HUES64 (cell line): ENCODE data around the gene ADPRHL1.

Experiments used
- H3K27ac ChIP-seq: 2 replicates; pipeline ENCODE4 v1.7.0; 2013; ENCODE audit warnings: low read depth, low read length, inconsistent platforms
- H3K27me3 ChIP-seq: 2 replicates; pipeline ENCODE4 v1.6.1; 2013; ENCODE audit warnings: mild to moderate bottlenecking, low read length; ENCODE audit not compliant: insufficient read depth
- H3K36me3 ChIP-seq: 2 replicates; pipeline ENCODE4 v1.6.1; 2013; ENCODE audit warnings: mild to moderate bottlenecking, low read length; ENCODE audit not compliant: insufficient read depth
- H3K4me1 ChIP-seq: 2 replicates; pipeline ENCODE4 v1.6.1; 2013; ENCODE audit warnings: mild to moderate bottlenecking, low read length, moderate library complexity; ENCODE audit not compliant: insufficient read depth
- H3K4me3 ChIP-seq: 2 replicates; pipeline ENCODE4 v1.5.1; 2013; ENCODE audit warnings: mild to moderate bottlenecking, low read length, moderate library complexity
- H3K9ac ChIP-seq: 2 replicates; pipeline ENCODE4 v1.6.1; 2013; ENCODE audit warnings: mild to moderate bottlenecking, low read depth, low read length
- H3K9me3 ChIP-seq: 2 replicates; pipeline ENCODE4 v1.6.1; 2013; ENCODE audit warnings: low read depth, low read length; ENCODE audit not compliant: insufficient read depth
- WGBS: fragments of 150-250, 120-280 bp; methylation state at CpG from one replicate; pipeline ENCODE4 v1.1.7; 2013; ENCODE audit warnings: missing lambda C conversion rate; 5-methylcytosine and 5-hydroxymethylcytosine counted together

ADPRHL1 gene

DNA sequence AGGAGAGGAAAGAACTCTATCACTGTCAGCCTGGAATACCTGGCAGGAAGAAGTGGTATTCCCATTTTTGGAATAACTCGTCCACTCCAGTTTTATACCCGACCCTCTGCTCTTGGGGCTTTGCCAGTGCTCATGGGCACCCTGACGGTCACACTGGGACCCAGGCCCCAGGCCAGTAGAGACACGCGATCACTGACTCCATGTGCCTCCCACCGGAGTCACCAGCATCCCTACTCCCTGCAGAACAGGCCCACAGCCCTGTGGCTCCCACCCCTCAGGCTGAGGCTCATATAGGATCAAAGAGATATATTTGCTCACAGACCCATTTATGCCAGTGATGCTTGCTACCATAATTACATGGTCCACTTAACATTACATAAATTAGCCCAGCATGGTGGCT lies 92.8 kb downstream of the ADPRHL1 start:
- H3K36me3 ChIP-seq = peaks cover 23% of the 10 kb centered on the region
- WGBS = 96% methylated on average over 6 of the region's 6 CpGs
- no peak overlapping the region for H3K4me3 ChIP-seq
- H3K9ac ChIP-seq = no peak overlapping the region
- H3K27me3 ChIP-seq = peaks cover 10% of the 10 kb centered on the region
- peaks cover 7% of the 10 kb centered on the region; the same call in 1 of the 2 replicates for H3K4me1 ChIP-seq
- no peak overlapping the region for H3K27ac ChIP-seq
- no peaks in the 10 kb centered on the region for H3K9me3 ChIP-seq

DNA sequence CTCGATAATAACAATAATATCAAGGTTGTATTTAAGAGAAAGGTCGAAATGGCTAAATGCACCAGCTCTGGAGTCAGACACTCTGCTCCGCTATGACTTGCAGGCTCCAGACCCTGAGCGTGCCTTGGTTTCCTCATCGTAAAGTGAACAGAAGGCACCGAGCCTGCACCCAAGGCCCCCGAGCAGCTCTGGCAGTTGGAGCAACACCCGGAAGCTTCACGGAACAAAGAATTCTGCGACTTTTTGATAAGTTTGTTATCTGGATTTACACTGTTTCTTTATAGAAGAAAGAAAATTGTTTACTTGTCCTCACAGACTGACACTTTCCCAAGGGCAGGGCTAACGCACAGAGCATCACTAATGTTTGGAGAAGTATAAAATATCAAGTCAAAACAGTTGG lies 93.7 kb downstream of the ADPRHL1 start:
- Histone ChIP-seq H3K4me1 (peaks cover 4% of the 10 kb centered on the region; the same call in 1 of the 2 replicates), H3K9ac (no peak overlapping the region), H3K36me3 (peaks cover 29% of the 10 kb centered on the region), H3K9me3 (no peaks in the 10 kb centered on the region), H3K27ac (no peak overlapping the region), H3K4me3 (no peak overlapping the region), H3K27me3 (peaks cover 10% of the 10 kb centered on the region)
- 89% methylated on average over 11 of the region's 11 CpGs for WGBS

DNA sequence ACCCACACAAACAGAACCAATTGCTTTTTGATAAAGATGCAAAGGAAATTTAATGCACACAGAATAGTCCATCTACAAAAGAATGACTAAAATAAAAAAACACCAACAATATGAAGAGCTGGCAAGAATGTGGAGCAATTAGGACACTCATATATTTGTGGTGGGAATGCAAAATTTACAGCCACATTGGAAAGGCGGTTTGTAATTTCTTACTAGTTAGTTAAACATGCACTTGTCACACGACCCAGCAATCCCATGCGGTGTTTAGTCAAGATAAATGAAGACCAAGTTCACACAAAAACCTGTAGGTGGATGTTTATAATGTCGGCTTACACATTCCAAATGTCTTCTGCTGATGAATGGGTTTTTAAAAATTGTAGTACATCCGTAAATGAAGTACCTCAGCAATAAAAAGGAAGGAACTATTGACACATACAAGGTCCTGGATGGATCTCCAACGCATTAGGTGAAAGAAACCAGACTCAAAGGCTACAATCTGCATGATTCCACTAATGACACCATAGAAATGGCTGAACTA lies 94.6 kb downstream of the ADPRHL1 start:
- Histone ChIP-seq H3K9ac (no peak overlapping the region), H3K36me3 (peaks cover 32% of the 10 kb centered on the region), H3K27me3 (peaks cover 10% of the 10 kb centered on the region), H3K9me3 (no peaks in the 10 kb centered on the region), H3K27ac (no peak overlapping the region), H3K4me1 (peaks cover 4% of the 10 kb centered on the region; the same call in 1 of the 2 replicates), H3K4me3 (no peak overlapping the region)
- 97% methylated on average over 6 of the region's 6 CpGs for WGBS

DNA sequence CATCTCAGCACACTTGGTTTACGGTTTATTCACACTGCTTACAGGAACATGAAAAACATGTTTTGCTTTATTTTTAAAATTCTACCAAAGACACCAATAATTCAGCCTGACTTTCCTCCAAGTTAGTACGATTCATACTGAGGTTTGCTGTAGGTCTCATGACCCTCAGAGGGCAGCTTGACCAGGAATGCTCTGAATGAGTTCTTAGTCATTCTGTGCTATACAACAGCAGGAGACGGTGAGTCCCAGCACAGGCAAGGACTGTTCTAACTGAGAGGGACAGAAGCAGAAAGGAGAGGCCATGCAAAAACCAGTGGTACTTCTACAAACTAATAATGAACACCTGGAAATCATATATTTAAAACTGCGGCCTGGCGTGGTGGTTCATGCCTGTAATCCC lies 95.8 kb downstream of the ADPRHL1 start:
- H3K27ac ChIP-seq = no peak overlapping the region
- WGBS = 94% methylated on average over 5 of the region's 5 CpGs

DNA sequence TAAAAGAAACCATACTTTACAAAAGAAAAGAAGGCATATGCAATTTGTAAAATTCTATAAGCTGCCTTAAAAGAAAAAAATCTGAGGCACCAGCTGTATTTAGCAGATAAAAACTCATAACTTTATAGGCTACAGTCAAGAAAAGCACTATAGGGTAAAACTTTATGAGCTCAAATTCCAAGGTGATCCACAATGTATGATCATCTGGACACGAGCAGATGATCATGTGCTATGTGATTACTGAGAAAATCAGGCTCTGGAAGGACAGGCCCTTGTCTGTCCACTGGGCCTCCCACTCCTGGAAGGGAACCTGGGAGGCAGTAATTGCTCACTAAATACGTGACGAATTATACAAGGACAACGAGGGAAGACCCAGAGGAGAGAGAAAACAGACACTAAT lies 96.7 kb downstream of the ADPRHL1 start:
- Histone ChIP-seq H3K36me3 (peaks cover 35% of the 10 kb centered on the region), H3K9me3 (no peaks in the 10 kb centered on the region), H3K27ac (no peak overlapping the region), H3K4me1 (no peaks in the 10 kb centered on the region), H3K9ac (no peak overlapping the region), H3K4me3 (no peak overlapping the region), H3K27me3 (no peaks in the 10 kb centered on the region)
- 74% methylated on average over 4 of the region's 4 CpGs for WGBS

More for the DNA sequence above, 95.8 kb downstream of the ADPRHL1 start:
- Histone ChIP-seq H3K9me3 (no peaks in the 10 kb centered on the region), H3K9ac (no peak overlapping the region), H3K4me3 (no peak overlapping the region), H3K27me3 (peaks cover under 1% of the 10 kb centered on the region; the same call in 1 of the 2 replicates), H3K36me3 (peaks cover 34% of the 10 kb centered on the region), H3K4me1 (peaks cover 1% of the 10 kb centered on the region; the same call in 1 of the 2 replicates)

DNA sequence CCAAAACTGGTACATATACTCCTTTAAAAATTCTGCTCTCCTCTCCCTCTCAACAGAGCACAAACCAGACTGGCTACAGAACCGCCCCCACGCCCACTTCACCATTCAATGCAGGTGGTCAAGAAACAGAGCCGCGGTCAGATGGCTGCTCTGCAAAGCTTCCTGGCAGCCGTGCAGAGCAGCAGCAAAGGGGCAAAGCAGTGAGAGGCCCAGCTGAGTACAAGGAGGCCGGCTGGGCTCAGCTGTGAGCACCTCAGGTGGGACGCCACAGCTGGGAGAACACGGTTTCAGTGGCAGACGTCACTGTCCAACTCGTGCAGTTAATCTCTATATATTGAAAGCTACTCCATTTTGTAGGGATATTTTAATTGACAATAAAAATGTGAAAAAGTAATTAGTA lies 97.7 kb downstream of the ADPRHL1 start:
- H3K4me1 ChIP-seq = no peaks in the 10 kb centered on the region
- no peak overlapping the region for H3K9ac ChIP-seq
- 91% methylated on average over 9 of the region's 10 CpGs for WGBS
- peaks cover 39% of the 10 kb centered on the region for H3K36me3 ChIP-seq
- no peak overlapping the region for H3K27ac ChIP-seq
- H3K4me3 ChIP-seq = no peak overlapping the region
- no peaks in the 10 kb centered on the region for H3K9me3 ChIP-seq
- H3K27me3 ChIP-seq = no peaks in the 10 kb centered on the region

DNA sequence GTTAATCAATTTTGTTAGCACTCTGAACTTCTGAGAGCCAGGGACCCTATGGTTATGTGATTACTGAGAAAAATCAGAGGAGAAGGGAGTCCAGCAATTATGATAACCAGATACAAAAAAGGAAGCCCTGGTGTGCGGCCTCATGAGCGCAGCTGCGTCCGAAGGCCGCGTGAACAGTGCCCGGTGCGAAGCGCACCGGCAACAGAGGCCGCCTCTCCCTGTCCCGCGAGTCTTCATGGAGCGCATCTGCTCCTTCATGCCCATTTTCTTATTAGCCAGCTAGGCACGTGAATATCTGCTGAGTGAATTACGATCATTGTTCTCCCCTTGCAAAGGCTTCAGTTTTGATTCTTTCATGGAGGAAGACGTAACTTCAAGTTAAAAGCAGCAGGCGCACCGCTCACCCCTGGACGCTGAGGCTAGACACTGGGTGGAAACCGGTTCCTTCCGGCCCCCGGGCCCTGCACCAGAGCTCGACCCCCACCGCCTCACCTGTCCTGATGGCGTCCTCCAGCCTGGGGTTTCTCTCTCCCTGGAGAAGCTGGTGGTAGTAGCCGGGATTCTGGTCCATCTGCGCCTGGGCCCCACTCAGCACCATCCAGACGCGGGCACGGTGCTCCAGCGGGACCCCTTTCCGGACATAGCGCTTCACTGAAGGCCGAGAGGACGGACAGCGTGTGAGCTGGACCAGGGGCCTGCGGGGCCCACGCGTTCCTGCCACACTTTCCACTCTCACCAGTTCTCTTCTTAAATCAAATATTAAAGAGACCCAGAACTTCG lies 98.3 kb downstream of the ADPRHL1 start:
- Histone ChIP-seq H3K9me3 (no peaks in the 10 kb centered on the region), H3K27ac (no peak overlapping the region), H3K4me1 (no peaks in the 10 kb centered on the region), H3K27me3 (no peaks in the 10 kb centered on the region), H3K9ac (no peak overlapping the region), H3K36me3 (peaks cover 39% of the 10 kb centered on the region), H3K4me3 (no peak overlapping the region)
- WGBS = 97% methylated on average over 41 of the region's 41 CpGs

DNA sequence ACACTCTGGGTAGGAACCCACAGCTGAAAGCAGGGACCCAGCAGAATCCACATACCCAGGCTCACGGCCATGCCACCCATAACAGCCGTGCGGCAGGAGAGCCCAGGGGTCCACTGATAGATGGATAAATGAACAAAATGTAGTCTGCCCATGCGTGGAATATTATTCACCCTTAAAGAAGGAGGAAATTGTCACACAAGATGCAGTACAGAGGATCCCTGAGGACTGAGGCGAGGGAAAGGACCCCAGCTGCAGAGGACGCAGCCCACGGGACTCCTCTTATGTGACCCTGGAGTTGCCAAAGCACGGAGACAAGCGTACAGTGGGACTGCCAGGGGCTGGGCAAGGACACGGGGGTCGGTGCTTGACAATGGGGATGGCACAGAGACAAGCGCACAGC lies 100.0 kb downstream of the ADPRHL1 start:
- Histone ChIP-seq H3K36me3 (peaks cover 44% of the 10 kb centered on the region), H3K27ac (no peak overlapping the region)
- WGBS = 94% methylated on average over 12 of the region's 12 CpGs

DNA sequence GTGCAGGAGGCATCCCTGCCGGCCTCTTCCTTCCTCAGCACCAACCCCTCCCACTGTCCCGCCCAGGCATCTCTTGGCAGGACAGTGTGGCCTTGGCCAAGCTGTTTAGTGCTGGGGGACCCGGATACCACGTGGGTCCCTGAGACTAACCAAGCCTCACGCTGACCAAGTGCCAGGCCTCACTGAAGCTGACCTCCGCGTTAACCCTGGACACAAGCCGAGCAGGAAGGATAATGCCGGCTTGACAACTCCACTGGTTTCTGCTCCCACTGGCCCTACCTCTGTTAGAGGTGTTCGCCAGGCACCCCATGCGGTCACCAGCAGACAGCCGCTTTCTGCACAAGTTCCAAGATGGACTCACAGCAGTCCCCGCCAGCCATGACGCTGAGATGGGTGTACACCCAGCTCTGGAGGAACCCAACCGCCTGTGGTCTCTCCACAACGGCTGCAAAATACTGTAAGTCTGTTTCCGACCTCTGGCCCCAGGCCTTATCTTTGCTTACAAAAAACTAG lies 101.7 kb downstream of the ADPRHL1 start:
- peaks cover 49% of the 10 kb centered on the region for H3K36me3 ChIP-seq
- 92% methylated on average over 17 of the region's 17 CpGs for WGBS
- H3K27me3 ChIP-seq = no peaks in the 10 kb centered on the region
- H3K9me3 ChIP-seq = 0 out of 2 replicates have a peak, but pooled peaks cover 4% of the 10 kb centered on the region
- H3K9ac ChIP-seq = no peak overlapping the region
- H3K4me3 ChIP-seq = no peak overlapping the region
- H3K27ac ChIP-seq = no peak overlapping the region
- H3K4me1 ChIP-seq = no peaks in the 10 kb centered on the region

More for the DNA sequence above, 100.0 kb downstream of the ADPRHL1 start:
- H3K9me3 ChIP-seq = no peaks in the 10 kb centered on the region
- H3K4me1 ChIP-seq = no peaks in the 10 kb centered on the region
- H3K27me3 ChIP-seq = no peaks in the 10 kb centered on the region
- no peak overlapping the region for H3K9ac ChIP-seq
- H3K4me3 ChIP-seq = no peak overlapping the region

DNA sequence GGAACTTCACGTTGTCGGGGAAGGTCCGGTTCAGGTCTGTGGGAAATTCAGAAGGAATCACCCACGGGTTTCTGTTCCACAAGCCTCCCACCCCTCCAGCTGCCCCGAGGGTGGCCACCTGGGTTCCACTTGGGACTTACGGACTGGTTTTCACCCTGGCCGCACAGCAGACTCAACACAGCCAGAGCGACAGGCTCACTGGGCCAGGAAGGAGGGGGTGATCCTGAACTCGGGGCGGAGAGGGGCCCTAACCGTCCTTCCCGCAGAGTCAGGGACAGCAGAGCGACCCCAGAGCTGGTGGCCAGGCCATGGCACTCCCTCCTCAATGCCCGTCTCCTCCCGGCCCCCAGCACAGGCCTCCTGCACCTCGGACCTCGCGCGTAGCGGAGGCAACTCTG lies 102.4 kb downstream of the ADPRHL1 start:
- Histone ChIP-seq H3K27me3 (no peaks in the 10 kb centered on the region), H3K4me1 (no peaks in the 10 kb centered on the region), H3K9me3 (0 out of 2 replicates have a peak, but pooled peaks cover 4% of the 10 kb centered on the region), H3K27ac (no peak overlapping the region), H3K36me3 (peaks cover 49% of the 10 kb centered on the region), H3K9ac (no peak overlapping the region), H3K4me3 (no peak overlapping the region)
- 96% methylated on average over 20 of the region's 20 CpGs for WGBS

DNA sequence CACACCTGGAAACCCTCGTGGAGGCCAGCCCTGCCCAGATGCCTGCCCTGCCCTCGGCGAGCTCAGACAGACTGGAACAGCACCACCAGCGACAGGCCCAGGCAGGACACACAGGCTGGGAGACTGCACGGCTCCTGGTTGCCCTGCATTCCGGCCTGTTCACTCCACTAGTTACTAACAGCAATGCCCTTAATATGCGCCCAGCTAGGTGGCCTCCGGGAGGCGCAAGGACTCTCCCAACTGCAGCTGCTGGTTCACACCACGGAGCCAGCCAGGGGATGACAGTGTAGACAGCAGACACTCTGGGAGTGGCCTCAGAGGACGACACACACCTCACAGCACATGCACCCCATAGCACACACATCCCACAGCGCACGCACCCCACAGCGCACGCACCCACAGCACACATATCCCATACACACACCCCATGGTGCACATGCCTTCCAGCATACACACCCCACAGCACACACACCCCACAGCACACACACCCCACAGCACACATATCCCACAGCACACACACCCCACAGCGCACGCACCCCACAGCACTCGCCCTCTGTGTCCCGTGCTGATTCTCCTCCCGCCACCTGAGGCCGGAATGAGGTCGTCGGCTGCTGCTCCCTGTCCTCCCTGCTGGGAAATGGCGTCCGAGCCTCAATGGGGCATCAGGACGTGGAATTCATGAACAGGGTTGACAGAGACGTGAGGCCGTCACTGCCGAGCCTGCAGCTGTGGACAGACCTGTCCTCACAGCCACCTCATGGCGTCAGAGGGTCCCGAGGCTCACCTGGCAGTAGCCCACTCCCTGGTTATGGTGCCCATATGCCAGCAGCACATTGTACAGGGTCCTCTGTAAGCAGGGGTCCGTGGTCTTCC lies 103.0 kb downstream of the ADPRHL1 start:
- 91% methylated on average over 32 of the region's 32 CpGs for WGBS
- no peak overlapping the region for H3K9ac ChIP-seq
- H3K9me3 ChIP-seq = 0 out of 2 replicates have a peak, but pooled peaks cover 4% of the 10 kb centered on the region
- no peak overlapping the region for H3K27ac ChIP-seq
- no peaks in the 10 kb centered on the region for H3K4me1 ChIP-seq
- no peaks in the 10 kb centered on the region for H3K27me3 ChIP-seq
- H3K36me3 ChIP-seq = peaks cover 54% of the 10 kb centered on the region
- H3K4me3 ChIP-seq = no peak overlapping the region
